ENCODE data around the gene LTBP4. TPM values are rescaled to one million over a fixed set of nuclear protein-coding genes. Genes with fewer than 3 reads are reported as not detected.

Gene LTBP4
- polyA plus RNA-seq, 1 of the 3 experiments (the other 2 are of a cell fraction): 24.8 TPM

GRCh38 chr19:40553885-40554857, 47.0 kb upstream of the LTBP4 start:
- Histone ChIP-seq H3F3A (replicated peaks; ENCODE audit: insufficient read depth) (no peaks in the 10 kb centered on the region), H4K20me1 (ENCODE audit: insufficient read depth) (no peaks in the 10 kb centered on the region)
- TF ChIP-seq MXI1 (IDR thresholded peaks at IDR 0.05; ENCODE audit: low read depth, low read length) (no peak), YY1 (IDR thresholded peaks at IDR 0.05; ENCODE audit: low read depth) (no peak), NFIC (IDR thresholded peaks at IDR 0.05; ENCODE audit: borderline replicate concordance) (no peak), FOXJ3 (CRISPR knock-in tag; IDR thresholded peaks at IDR 0.05) (no peak), TCF12 (IDR thresholded peaks at IDR 0.05) (no peak)

GRCh38 chr19:40555978-40556689, 45.0 kb upstream of the LTBP4 start:
- Histone ChIP-seq H2AFZ (ENCODE audit: low read depth) (no peak overlapping the region), H3K4me1 (ENCODE audit: control insufficient read depth in 1 of 2, insufficient read depth in 2 of 2, low read depth in 1 of 2, low read length in 1 of 2) (no peaks in the 10 kb centered on the region), H3K9ac (no peak overlapping the region), H3F3A (replicated peaks; ENCODE audit: insufficient read depth) (no peaks in the 10 kb centered on the region), H3K36me3 (replicated peaks in 1 of 2; ENCODE audit: control insufficient read depth in 1 of 2, insufficient read depth in 2 of 2, low read length in 1 of 2) (no peaks in the 10 kb centered on the region), H3K9me2 (no peaks in the 10 kb centered on the region), H4K20me1 (ENCODE audit: insufficient read depth) (no peaks in the 10 kb centered on the region), H3K79me2 (ENCODE audit: insufficient read depth) (no peaks in the 10 kb centered on the region), H3K27ac (ENCODE audit: low read depth in 2 of 2, low read length in 1 of 2) (no peak overlapping the region), H3K4me3 (ENCODE audit: low read depth in 2 of 2, low read length in 1 of 2) (no peak overlapping the region), H3K27me3 (ENCODE audit: insufficient read depth) (no peaks in the 10 kb centered on the region; the same call in 1 of the 2 replicates), H3K9me3 (no peaks in the 10 kb centered on the region), H3K4me2 (no peak overlapping the region)
- DNase-seq: no peak
- ChIA-PET CTCF (interaction anchor here (1.6 kb wide), 1 partner anchor 78 kb away, joined by 6 read pairs; no protein-coding TSS in a partner anchor), POLR2A (interaction anchor here (0.6 kb wide), 1 partner anchor 761 kb away, joined by 3 read pairs; no protein-coding TSS in a partner anchor)
- WGBS (ENCODE audit: low lambda C conversion rate): 53% methylated on average over 9 of the region's 17 CpGs
- TF ChIP-seq CTCF (IDR thresholded peaks at IDR 0.05) (no peak), SMC3 (IDR thresholded peaks at IDR 0.05; ENCODE audit: low read depth, low read length) (no peak), ZBTB33 (IDR thresholded peaks at IDR 0.05; ENCODE audit: borderline replicate concordance, low read depth) (no peak), CHD2 (IDR thresholded peaks at IDR 0.05; ENCODE audit: low read length, partially characterized antibody) (no peak), RCOR1 (IDR thresholded peaks at IDR 0.05; ENCODE audit: low read length) (no peak), MEF2A (IDR thresholded peaks at IDR 0.05; ENCODE audit: borderline replicate concordance, low read depth) (no peak), GABPA (IDR thresholded peaks at IDR 0.05; ENCODE audit: low read depth) (no peak), NFIC (IDR thresholded peaks at IDR 0.05; ENCODE audit: borderline replicate concordance) (no peak), FOSL2 (IDR thresholded peaks at IDR 0.05; ENCODE audit: borderline replicate concordance, low read depth) (no peak)

More at GRCh38 chr19:40553885-40554857, 47.0 kb upstream of the LTBP4 start:
- Histone ChIP-seq H3K36me3 (replicated peaks in 1 of 2; ENCODE audit: control insufficient read depth in 1 of 2, insufficient read depth in 2 of 2, low read length in 1 of 2) (no peaks in the 10 kb centered on the region), H3K27me3 (ENCODE audit: insufficient read depth) (no peaks in the 10 kb centered on the region; the same call in 1 of the 2 replicates), H3K9me3 (no peaks in the 10 kb centered on the region), H3K4me2 (no peak overlapping the region), H3K4me1 (ENCODE audit: control insufficient read depth in 1 of 2, insufficient read depth in 2 of 2, low read depth in 1 of 2, low read length in 1 of 2) (peaks cover 3 to 4% of the 10 kb centered on the region in 2 experiments; a peak in 1 of 4 replicates), H3K9ac (no peak overlapping the region), H2AFZ (ENCODE audit: low read depth) (no peak overlapping the region), H3K4me3 (ENCODE audit: low read depth in 2 of 2, low read length in 1 of 2) (no peak overlapping the region), H3K79me2 (ENCODE audit: insufficient read depth) (no peaks in the 10 kb centered on the region), H3K9me2 (no peaks in the 10 kb centered on the region), H3K27ac (ENCODE audit: low read depth in 2 of 2, low read length in 1 of 2) (no peak overlapping the region)
- POLR2A ChIA-PET: no interaction called here
- no peak for DNase-seq
- CTCF ChIA-PET: interaction anchor here (0.5 to 2.8 kb wide), 5 partner anchors 14 to 110 kb away, joined by 3 to 11 read pairs (median 5); partner anchors contain the start of gene LTBP4
- WGBS (ENCODE audit: low lambda C conversion rate): 77% methylated on average over 47 of the region's 69 CpGs
